ENCODE data around the gene CTBP1. TPM values are rescaled to one million over a fixed set of nuclear protein-coding genes. Genes with fewer than 3 reads are reported as not detected.

CTBP1 gene
- total and polyA plus RNA-seq, 2 of the 8 experiments (the other 6 are each of a cell fraction or from before 2014, with no cell fraction given) = 128 to 185 TPM

DNA sequence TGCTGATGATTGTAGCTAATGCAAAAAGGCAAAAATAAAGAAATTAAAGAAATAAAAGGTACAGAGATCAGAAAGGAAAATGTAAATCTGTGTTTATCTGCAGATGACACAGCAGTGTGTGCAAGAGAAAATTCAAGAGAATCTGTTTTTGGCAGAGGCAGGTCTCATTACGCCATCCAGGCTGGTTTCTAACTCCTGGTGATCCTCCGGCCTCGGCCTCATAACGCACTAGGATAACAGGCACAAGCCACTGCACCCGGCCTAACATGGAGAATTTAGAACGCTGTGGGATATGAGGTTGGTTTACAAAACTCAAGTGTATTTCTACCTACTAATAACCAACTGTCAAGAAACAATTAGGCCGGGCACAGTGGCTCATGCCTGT, 29.4 kb downstream of the CTBP1 start (continued):
- TF ChIP-seq, protein P1, sequence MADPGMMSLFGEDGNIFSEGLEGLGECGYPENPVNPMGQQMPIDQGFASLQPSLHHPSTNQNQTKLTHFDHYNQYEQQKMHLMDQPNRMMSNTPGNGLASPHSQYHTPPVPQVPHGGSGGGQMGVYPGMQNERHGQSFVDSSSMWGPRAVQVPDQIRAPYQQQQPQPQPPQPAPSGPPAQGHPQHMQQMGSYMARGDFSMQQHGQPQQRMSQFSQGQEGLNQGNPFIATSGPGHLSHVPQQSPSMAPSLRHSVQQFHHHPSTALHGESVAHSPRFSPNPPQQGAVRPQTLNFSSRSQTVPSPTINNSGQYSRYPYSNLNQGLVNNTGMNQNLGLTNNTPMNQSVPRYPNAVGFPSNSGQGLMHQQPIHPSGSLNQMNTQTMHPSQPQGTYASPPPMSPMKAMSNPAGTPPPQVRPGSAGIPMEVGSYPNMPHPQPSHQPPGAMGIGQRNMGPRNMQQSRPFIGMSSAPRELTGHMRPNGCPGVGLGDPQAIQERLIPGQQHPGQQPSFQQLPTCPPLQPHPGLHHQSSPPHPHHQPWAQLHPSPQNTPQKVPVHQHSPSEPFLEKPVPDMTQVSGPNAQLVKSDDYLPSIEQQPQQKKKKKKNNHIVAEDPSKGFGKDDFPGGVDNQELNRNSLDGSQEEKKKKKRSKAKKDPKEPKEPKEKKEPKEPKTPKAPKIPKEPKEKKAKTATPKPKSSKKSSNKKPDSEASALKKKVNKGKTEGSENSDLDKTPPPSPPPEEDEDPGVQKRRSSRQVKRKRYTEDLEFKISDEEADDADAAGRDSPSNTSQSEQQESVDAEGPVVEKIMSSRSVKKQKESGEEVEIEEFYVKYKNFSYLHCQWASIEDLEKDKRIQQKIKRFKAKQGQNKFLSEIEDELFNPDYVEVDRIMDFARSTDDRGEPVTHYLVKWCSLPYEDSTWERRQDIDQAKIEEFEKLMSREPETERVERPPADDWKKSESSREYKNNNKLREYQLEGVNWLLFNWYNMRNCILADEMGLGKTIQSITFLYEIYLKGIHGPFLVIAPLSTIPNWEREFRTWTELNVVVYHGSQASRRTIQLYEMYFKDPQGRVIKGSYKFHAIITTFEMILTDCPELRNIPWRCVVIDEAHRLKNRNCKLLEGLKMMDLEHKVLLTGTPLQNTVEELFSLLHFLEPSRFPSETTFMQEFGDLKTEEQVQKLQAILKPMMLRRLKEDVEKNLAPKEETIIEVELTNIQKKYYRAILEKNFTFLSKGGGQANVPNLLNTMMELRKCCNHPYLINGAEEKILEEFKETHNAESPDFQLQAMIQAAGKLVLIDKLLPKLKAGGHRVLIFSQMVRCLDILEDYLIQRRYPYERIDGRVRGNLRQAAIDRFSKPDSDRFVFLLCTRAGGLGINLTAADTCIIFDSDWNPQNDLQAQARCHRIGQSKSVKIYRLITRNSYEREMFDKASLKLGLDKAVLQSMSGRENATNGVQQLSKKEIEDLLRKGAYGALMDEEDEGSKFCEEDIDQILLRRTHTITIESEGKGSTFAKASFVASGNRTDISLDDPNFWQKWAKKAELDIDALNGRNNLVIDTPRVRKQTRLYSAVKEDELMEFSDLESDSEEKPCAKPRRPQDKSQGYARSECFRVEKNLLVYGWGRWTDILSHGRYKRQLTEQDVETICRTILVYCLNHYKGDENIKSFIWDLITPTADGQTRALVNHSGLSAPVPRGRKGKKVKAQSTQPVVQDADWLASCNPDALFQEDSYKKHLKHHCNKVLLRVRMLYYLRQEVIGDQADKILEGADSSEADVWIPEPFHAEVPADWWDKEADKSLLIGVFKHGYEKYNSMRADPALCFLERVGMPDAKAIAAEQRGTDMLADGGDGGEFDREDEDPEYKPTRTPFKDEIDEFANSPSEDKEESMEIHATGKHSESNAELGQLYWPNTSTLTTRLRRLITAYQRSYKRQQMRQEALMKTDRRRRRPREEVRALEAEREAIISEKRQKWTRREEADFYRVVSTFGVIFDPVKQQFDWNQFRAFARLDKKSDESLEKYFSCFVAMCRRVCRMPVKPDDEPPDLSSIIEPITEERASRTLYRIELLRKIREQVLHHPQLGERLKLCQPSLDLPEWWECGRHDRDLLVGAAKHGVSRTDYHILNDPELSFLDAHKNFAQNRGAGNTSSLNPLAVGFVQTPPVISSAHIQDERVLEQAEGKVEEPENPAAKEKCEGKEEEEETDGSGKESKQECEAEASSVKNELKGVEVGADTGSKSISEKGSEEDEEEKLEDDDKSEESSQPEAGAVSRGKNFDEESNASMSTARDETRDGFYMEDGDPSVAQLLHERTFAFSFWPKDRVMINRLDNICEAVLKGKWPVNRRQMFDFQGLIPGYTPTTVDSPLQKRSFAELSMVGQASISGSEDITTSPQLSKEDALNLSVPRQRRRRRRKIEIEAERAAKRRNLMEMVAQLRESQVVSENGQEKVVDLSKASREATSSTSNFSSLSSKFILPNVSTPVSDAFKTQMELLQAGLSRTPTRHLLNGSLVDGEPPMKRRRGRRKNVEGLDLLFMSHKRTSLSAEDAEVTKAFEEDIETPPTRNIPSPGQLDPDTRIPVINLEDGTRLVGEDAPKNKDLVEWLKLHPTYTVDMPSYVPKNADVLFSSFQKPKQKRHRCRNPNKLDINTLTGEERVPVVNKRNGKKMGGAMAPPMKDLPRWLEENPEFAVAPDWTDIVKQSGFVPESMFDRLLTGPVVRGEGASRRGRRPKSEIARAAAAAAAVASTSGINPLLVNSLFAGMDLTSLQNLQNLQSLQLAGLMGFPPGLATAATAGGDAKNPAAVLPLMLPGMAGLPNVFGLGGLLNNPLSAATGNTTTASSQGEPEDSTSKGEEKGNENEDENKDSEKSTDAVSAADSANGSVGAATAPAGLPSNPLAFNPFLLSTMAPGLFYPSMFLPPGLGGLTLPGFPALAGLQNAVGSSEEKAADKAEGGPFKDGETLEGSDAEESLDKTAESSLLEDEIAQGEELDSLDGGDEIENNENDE (IDR thresholded peaks at IDR 0.05; ENCODE audit: insufficient replicate concordance, low read length) = no peak
- TF ChIP-seq POU5F1 (IDR thresholded peaks at IDR 0.05; ENCODE audit: low read depth, low read length) (no peak), EP300 (IDR thresholded peaks at IDR 0.05; ENCODE audit: borderline replicate concordance in 1 of 2, low read depth in 2 of 2, low read length in 2 of 2) (no peak), ZNF274 (IDR thresholded peaks at IDR 0.05; ENCODE audit: borderline replicate concordance, extremely low read depth, low read length) (no peak), RNF2 (IDR thresholded peaks at IDR 0.05; ENCODE audit: borderline replicate concordance, low read depth, low read length, missing control alignments, poor library complexity, severe bottlenecking) (no peak), SP4 (IDR thresholded peaks at IDR 0.05; ENCODE audit: low read length) (no peak), MAFK (IDR thresholded peaks at IDR 0.05; ENCODE audit: low read depth, low read length) (no peak), TAF1 (IDR thresholded peaks at IDR 0.05; ENCODE audit: low read depth, low read length) (no peak)
